NCI-H1092 (cell line): Measurements from ENCODE around the gene NEURL1B.

Experiments used
- DNase-seq: peaks from one replicate; lab custom pipeline; 2025; lab: John Stamatoyannopoulos, UW

NEURL1B gene

GRCh38 chr5:172731680-172732074 lies 90.6 kb downstream of the NEURL1B start:
- no peak for DNase-seq

GRCh38 chr5:172732201-172732865 lies 91.3 kb downstream of the NEURL1B start:
- DNase-seq = no peak

GRCh38 chr5:172733131-172733973 lies 92.3 kb downstream of the NEURL1B start:
- DNase-seq = no peak

- no peak for DNase-seq
Measured at GRCh38 chr5:172733974-172734346, 92.9 kb downstream of the NEURL1B start.

GRCh38 chr5:172735141-172735831 lies 94.2 kb downstream of the NEURL1B start:
- no peak for DNase-seq

- DNase-seq = no peak
Measured at GRCh38 chr5:172736508-172737135, 95.6 kb downstream of the NEURL1B start.

GRCh38 chr5:172739375-172739774 lies 98.3 kb downstream of the NEURL1B start:
- no peak for DNase-seq

GRCh38 chr5:172740428-172741205 lies 99.6 kb downstream of the NEURL1B start:
- DNase-seq = no peak
